Measurements from ENCODE around the gene NOL7.

NOL7 gene

GRCh38 chr6:13614926-13615791, at the start of gene NOL7:
Gene NOL7, plus strand, starts transcription at chr6:13615335. Its CDS starts 24 bp downstream, at chr6:13615359.
- FAIRE-seq: no peak

GRCh38 chr6:13565921-13566320, 49.2 kb upstream of the NOL7 start:
- FAIRE-seq: no peak

GRCh38 chr6:13566500-13566899, 48.6 kb upstream of the NOL7 start:
- FAIRE-seq: no peak

- FAIRE-seq: no peak
Measured at GRCh38 chr6:13568970-13569369, 46.2 kb upstream of the NOL7 start.

GRCh38 chr6:13572240-13572639, 42.9 kb upstream of the NOL7 start:
- FAIRE-seq: no peak

GRCh38 chr6:13572951-13573654, 42.0 kb upstream of the NOL7 start:
- no peak for FAIRE-seq

- FAIRE-seq: no peak
Measured at GRCh38 chr6:13573669-13574110, 41.4 kb upstream of the NOL7 start.

- FAIRE-seq: no peak
Measured at GRCh38 chr6:13574149-13574570, 41.0 kb upstream of the NOL7 start.

GRCh38 chr6:13574571-13575376, 40.4 kb upstream of the NOL7 start, which contains the start of gene SIRT5:
Gene SIRT5, plus strand, starts transcription at chr6:13574601. Its CDS starts 9,510 bp downstream, at chr6:13584111.
- peak; percentile 71 for FAIRE-seq

GRCh38 chr6:13575377-13575775, 39.8 kb upstream of the NOL7 start:
- no peak for FAIRE-seq

- no peak for FAIRE-seq
Measured at GRCh38 chr6:13576017-13576416, 39.1 kb upstream of the NOL7 start.

- no peak for FAIRE-seq
Measured at GRCh38 chr6:13577926-13578325, 37.2 kb upstream of the NOL7 start.

- FAIRE-seq: no peak
Measured at GRCh38 chr6:13579911-13580310, 35.2 kb upstream of the NOL7 start.

GRCh38 chr6:13581700-13582229, 33.4 kb upstream of the NOL7 start:
- no peak for FAIRE-seq

- FAIRE-seq: no peak
Measured at GRCh38 chr6:13586603-13587542, 28.3 kb upstream of the NOL7 start.

GRCh38 chr6:13589801-13590200, 25.3 kb upstream of the NOL7 start:
- FAIRE-seq: no peak

- FAIRE-seq: no peak
Measured at GRCh38 chr6:13590574-13591153, 24.5 kb upstream of the NOL7 start.

GRCh38 chr6:13591205-13591921, 23.8 kb upstream of the NOL7 start:
- FAIRE-seq: no peak

- no peak for FAIRE-seq
Measured at GRCh38 chr6:13593103-13593502, 22.0 kb upstream of the NOL7 start.

GRCh38 chr6:13593720-13594119, 21.4 kb upstream of the NOL7 start:
- FAIRE-seq: no peak

GRCh38 chr6:13597073-13597472, 18.1 kb upstream of the NOL7 start:
- FAIRE-seq: no peak

All from A204.1 (cell line).